ENCODE data around the gene GNB1L. TPM values are rescaled to one million over a fixed set of nuclear protein-coding genes. Genes with fewer than 3 reads are reported as not detected.

The GNB1L gene
- polyA plus RNA-seq, 1 donor from 2014 or later, result 16.5 TPM

DNA sequence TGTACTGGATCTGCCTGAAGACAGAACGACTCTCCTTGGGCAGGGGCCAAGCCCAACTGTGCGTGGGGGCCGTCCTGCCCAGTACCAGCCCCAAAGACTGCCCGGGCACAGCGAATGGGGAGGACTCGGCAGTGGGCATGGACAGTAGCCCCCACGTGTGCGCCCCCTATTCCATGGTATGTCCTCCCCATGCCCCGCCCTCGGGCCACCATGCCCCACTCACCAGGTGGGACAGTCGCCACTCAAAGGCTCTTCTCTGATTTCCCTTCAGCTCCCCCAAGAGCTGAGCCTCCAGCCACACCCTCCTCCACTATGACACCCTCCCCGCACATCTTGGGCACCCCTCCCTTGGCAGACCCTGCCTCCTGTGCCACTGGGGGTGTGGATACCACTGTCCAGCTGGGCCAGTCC lies 43.5 kb downstream of the GNB1L start:
- no peak overlapping the region for H3K27ac ChIP-seq (ENCODE audit: low read length)
- no peaks in the 10 kb centered on the region for H4K20me1 ChIP-seq (ENCODE audit: insufficient read depth)
- H3K9me2 ChIP-seq (ENCODE audit: insufficient read depth, low read length), result no peaks in the 10 kb centered on the region
- no peak overlapping the region for H3K4me2 ChIP-seq (ENCODE audit: low read length)
- H3F3A ChIP-seq (ENCODE audit: insufficient read depth, low read length, poor library complexity, severe bottlenecking), result no peaks in the 10 kb centered on the region
- H3K79me2 ChIP-seq (replicated peaks; ENCODE audit: insufficient read depth, low read length), result no peaks in the 10 kb centered on the region
- no peaks in the 10 kb centered on the region for H3K9me3 ChIP-seq (ENCODE audit: low read length)
- no peak overlapping the region for H3K9ac ChIP-seq (ENCODE audit: low read length)
- H2AFZ ChIP-seq (ENCODE audit: low read depth, low read length), result no peak overlapping the region
- H3K27me3 ChIP-seq (ENCODE audit: insufficient read depth, low read depth, low read length), result no peaks in the 10 kb centered on the region
- TF ChIP-seq REST (IDR thresholded peaks at IDR 0.05; ENCODE audit: borderline replicate concordance), result no peak
- TF ChIP-seq TAF1 (IDR thresholded peaks at IDR 0.05; ENCODE audit: low read depth), result no peak
- TF ChIP-seq RAD21 (conservative IDR thresholded peaks at IDR 0.05), result no peak
- no peak for TF ChIP-seq SMC3 (conservative IDR thresholded peaks at IDR 0.05; ENCODE audit: poor library complexity)
- no peak for TF ChIP-seq EP300 (conservative IDR thresholded peaks at IDR 0.05; ENCODE audit: poor library complexity, severe bottlenecking)
- TF ChIP-seq MXI1 (conservative IDR thresholded peaks at IDR 0.05; ENCODE audit: poor library complexity, severe bottlenecking), result no peak
- TF ChIP-seq CTCF (IDR thresholded peaks at IDR 0.05; ENCODE audit: poor library complexity, severe bottlenecking), result no peak
- TF ChIP-seq POLR2AphosphoS5 (IDR thresholded peaks at IDR 0.05), result no peak
- TF ChIP-seq EZH2 (IDR thresholded peaks at IDR 0.05; ENCODE audit: borderline replicate concordance, insufficient read depth, low read length, poor library complexity, severe bottlenecking), result no peak
- H3K4me3 ChIP-seq (ENCODE audit: low read length), result no peak overlapping the region
- H3K36me3 ChIP-seq (ENCODE audit: insufficient read depth, low read length), result no peaks in the 10 kb centered on the region

- H3K4me3 ChIP-seq (ENCODE audit: low read length), result no peak overlapping the region
- no peaks in the 10 kb centered on the region for H4K20me1 ChIP-seq (ENCODE audit: insufficient read depth)
- H3K9me2 ChIP-seq (ENCODE audit: insufficient read depth, low read length), result no peaks in the 10 kb centered on the region
- no peaks in the 10 kb centered on the region for H3F3A ChIP-seq (ENCODE audit: insufficient read depth, low read length, poor library complexity, severe bottlenecking)
- no peaks in the 10 kb centered on the region for H3K27me3 ChIP-seq (ENCODE audit: insufficient read depth, low read depth, low read length)
- no peak overlapping the region for H2AFZ ChIP-seq (ENCODE audit: low read depth, low read length)
- no peaks in the 10 kb centered on the region for H3K9me3 ChIP-seq (ENCODE audit: low read length)
- no peaks in the 10 kb centered on the region for H3K79me2 ChIP-seq (replicated peaks; ENCODE audit: insufficient read depth, low read length)
- H3K9ac ChIP-seq (ENCODE audit: low read length), result no peak overlapping the region
- TF ChIP-seq REST (IDR thresholded peaks at IDR 0.05; ENCODE audit: borderline replicate concordance), result no peak
- no peak for TF ChIP-seq TAF1 (IDR thresholded peaks at IDR 0.05; ENCODE audit: low read depth)
- TF ChIP-seq POLR2AphosphoS5 (IDR thresholded peaks at IDR 0.05), result no peak
- no peak for TF ChIP-seq CTCF (IDR thresholded peaks at IDR 0.05; ENCODE audit: poor library complexity, severe bottlenecking)
- H3K27ac ChIP-seq (ENCODE audit: low read length), result no peak overlapping the region
- no peaks in the 10 kb centered on the region for H3K36me3 ChIP-seq (ENCODE audit: insufficient read depth, low read length)
- no peak overlapping the region for H3K4me2 ChIP-seq (ENCODE audit: low read length)
Measured at GRCh38 chr22:19810381-19811201, 44.1 kb downstream of the GNB1L start.
